A172 (cell line): Measurements from ENCODE around the gene DNAH12. TPM values are rescaled to one million over a fixed set of nuclear protein-coding genes. Genes with fewer than 3 reads are reported as not detected.

Experiments
- DNase-seq: peaks from one replicate; pipeline ENCODE4 v3.0.0-alpha.2; 2015; ENCODE audit warnings: low spot score
- total RNA-seq: library from RNA; depleted of rRNA; stranded (reverse); fragments of >200 nt; shearing (Covaris generic); gene quantifications from 2 replicates; pipeline ENCODE4 v1.2.3, GENCODE V29; 2014

The DNAH12 gene
- total RNA-seq, 1 experiment from 2014 or later = not detected

DNA sequence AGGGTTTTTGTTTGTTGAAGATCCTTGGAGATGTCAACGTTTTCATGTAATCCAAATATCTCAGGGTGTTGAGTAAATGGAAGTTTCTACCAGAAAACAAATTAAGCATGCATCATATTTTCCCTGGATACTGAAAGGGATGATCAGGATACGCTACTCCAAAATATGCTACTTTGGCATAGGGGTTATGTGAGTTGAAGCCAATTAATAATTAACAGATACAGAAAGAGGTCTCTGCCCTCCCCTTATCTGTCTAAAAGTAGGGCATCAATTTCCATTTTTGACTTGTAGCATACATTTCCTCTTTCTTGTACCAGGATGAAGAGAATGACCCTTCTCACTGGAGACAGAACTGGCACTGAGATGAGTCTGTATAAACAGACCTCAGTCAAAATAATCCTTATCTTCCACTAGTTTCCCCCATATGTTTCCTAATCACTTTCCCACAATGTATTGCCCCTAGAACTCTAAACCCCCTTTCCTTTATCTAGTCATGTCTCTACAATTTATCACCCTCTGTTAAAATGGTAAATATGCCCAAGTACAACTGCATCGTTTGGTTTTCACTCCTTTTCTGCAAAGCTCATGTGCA, 234.3 kb downstream of the DNAH12 start:
- DNase-seq = no peak

DNA sequence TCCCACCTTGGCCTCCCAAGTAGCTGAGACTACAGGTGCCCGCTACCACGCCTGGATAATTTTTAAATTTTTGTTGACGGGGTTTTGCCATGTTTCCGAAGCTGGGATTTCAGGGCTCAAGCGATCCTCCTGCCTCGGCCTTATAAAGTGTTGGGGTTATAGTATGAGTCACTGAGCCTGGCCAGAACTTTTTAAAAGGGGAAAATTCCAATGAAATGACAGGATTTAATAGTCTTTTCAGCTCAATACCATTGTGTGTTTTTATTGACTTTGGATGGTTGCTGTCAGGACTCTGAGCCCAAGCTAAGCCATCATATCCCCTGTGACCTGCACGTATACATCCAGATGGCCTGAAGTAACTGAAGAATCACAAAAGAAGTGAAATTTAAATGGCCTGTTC, 240.6 kb downstream of the DNAH12 start:
- peak; percentile 51 for DNase-seq

DNA sequence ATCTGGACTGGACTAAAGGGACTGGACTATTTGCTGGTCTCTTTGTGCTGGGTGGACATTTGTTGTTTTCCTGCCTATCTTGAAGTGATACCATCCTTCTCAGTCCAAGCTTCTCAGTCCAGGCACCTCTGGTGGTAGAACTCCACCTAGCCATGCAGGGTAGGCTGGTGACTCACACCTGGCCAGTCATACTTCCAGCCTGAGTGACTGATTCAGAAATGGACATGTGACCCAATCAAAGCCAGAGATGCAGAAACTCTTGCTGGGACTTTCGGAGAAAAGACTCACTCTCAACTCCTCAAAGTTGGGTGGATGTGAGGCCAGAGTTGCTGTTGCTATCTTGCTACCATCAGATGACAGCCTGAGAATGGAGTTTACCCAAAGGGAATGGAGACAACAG, 246.1 kb downstream of the DNAH12 start:
- peak; percentile 70 for DNase-seq

DNA sequence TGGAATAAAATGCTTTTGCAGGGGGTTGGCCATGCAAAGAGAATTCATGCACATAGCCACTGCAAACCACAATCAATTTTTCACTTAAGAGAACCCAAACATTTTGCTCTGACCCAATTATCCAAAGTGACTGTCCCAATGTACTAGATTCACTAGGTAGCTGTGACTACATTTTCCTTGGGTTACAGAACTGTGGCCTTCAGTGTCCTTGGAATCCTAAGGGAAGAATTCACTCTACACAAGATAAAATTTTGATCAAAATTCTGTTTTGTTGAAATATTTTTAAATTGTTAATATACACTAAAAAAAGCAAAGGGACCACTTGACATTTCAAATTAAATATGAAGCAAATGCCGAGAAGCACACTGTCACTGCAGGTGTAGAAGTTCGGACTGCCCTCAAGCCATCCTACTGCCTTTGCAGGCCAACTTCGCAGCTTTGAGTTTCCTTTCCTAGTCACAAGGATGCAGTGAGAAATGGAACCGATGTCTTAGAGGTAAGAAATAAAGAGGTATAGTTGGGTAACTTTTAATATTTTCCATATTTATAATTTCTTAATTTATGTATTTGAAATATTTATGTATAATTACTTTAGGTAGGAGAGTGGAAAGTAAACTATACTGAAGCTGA, 251.1 kb downstream of the DNAH12 start:
- no peak for DNase-seq

DNA sequence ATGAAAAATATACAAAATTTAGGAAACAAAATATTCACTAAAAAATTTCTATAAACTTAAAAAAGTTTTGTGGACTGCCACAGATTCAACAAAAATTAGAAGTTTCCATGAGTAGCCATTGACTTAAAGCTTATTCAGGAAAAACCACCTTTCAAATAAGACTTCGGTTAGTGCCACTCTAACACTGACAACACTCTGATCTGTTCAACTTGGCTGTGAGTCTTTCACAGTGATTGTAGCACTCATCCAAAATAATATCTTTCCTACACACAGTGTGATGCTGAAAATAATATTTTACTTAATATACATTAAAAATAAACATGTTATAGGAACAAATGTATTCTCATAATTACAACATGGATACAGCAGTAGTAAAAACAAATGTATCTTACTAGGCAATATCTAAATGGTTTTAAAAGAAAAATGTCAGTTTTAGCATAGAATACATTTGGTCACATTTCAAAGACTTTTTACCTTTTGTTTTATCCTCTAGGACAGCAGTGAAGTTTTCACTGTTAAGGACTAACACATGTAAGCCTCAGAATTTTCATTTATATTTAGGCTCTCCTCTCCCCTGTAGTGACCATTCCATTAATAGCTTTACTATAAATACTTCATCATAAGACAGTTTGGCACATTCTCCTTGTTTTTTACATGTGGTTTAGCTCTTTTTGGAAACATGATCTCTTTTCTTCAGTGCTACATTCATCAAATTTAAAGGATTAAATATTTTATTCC, 251.8 kb downstream of the DNAH12 start, which contains the start of gene ASB14:
Gene ASB14 (minus strand): TSS at position 527 of the 738 bp plus-strand sequence. CDS start 652 bp downstream, outside the sequence.
- DNase-seq = no peak

DNA sequence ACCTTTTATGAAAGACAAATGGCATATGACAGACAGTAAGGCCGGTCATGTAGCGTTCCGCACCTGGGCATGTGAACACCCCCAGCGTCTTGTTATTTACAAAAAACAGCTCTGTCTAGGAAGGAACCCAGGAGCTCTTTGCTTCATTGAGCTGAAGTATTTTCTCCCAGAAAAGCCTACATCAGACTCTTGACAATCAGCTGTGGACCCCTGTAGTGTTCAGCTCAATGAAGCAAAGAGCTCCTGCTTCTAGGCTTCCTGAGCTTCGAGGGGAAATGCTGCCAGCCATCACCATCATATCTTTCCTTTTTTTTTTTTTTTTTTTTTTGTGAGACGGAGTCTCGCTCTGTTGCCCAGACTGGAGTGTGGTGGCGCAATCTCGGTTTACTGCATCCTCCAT, 255.7 kb downstream of the DNAH12 start:
- no peak for DNase-seq

DNA sequence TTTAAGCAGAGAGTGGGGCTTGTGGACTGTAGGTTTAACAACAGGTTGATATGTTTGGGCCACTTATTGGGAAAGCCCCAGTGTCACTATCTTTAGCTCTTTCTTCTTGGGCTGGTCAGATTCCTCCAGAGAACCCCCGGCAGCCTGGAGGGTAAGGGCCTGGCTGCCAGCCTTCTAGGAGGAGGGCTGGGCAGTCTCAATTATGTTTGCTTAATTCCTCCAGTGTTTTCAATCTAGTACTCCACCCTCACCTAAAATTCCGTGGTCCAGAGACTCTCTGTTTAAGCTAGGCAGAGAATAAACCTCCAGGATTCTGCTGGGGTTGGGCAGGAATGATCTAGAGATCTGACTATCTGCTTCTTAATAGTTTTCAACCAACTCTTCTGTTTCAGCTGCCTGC, 256.9 kb downstream of the DNAH12 start:
- DNase-seq = no peak

DNA sequence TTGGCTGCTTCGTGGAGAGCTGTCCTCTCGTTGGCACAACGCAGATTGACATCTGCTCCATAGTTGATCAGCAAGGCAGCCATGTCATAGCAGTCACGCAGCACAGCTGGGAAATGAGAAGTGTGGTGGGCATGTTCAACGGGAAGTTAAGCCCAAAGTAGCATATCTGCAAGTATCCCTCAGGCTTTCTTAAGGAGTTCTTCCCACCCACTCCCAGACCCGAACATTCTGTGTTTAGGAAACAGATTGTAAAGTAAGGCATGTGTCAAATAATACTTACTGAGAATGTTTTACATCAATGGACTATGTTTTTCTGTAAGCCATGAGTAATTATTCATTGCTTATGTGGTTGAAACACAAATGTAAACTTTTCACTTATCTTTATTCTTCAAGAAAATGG, 260.8 kb downstream of the DNAH12 start:
- no peak for DNase-seq

DNA sequence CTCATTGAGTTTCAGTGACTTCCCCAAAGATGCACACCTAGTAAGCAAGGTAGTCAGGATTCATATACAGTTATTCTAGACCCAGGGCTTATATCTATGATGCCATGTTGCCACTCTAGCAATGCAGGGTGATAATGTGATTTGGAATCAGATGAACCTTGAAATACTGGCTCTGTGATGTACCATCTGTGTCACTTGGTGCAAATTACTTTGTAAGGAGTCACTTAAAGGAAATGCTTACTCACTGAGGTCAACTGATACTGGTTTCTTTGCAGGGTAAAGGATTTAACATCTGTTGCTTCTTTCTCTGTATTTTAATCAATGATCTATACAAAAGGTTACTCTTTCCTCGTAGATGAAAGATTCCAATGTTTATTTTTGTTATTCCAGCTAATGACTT, 262.4 kb downstream of the DNAH12 start:
- peak; percentile 43 for DNase-seq

DNA sequence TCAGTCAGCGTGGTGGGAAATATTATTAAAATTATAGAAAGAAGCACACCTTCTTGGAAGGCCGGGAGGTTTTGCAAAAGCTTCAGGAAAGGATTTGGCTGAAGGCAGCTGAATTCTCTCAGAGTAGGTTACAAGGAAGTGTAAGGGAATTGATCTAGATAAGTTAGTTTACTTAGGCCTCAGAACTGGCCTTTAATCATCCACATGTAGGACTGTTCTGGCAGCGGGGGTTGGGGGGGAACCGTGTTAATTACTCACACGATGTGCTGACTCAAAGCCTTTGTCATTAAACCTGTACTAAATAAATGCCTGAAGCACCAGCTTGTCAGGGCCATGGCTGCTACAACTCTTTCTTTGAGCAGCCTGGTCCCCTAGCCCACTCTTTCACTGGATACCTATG, 264.5 kb downstream of the DNAH12 start:
- no peak for DNase-seq

DNA sequence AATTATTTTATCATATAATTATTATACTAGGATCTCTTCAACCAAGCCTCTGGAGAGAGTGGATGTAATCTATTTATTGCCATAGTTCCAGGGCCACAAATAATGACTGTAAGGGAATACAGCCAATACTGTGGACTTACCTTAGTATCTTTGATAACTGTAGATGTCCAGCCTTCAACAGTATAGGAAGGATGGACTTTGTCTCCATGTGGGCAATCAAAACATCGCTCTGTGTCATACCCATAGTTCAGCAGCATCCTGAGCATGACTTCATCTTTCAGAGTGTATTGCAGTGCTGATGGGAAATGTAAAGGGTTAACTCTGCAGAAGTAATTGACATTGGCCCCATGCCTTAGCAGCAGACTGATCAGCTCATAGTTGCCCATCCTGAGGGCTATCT, 265.9 kb downstream of the DNAH12 start:
- DNase-seq = no peak

DNA sequence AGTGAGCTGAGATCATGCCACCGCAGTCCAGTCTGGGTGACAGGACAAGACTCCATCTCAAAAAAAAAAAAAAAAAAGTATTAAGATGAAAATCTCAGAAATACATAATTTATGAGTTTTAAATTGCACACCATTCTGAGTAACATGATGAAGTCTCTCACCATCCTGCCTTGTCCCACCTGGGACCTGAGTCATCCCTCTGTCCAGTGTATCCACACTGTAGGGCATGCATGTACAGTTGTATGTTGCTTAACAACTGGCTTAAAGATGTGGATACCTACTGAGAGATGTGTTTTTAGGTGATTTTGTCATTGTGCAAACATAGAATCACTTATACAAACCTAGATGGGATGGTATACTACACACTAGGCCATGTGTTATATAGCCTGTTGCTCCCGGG, 268.8 kb downstream of the DNAH12 start:
- no peak for DNase-seq

DNA sequence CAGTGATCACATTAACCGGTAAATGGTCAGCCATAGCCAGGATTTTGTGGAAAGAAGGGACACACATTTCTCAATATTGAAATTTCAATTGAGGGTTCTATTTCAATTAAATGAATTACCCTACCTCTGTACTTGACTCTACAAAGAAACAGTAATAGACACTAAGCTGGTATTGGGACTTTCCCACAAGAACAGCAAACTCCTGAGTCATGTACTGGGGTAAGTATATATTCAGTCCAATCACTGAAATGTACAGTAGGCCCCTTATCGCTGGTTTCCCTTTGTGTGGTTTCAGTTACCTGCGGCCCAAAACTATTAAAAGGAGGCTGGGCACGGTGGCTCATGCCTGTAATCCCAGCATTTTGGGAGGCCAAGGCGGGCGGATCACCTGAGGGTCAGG, 269.3 kb downstream of the DNAH12 start:
- DNase-seq = peak; percentile 6

DNA sequence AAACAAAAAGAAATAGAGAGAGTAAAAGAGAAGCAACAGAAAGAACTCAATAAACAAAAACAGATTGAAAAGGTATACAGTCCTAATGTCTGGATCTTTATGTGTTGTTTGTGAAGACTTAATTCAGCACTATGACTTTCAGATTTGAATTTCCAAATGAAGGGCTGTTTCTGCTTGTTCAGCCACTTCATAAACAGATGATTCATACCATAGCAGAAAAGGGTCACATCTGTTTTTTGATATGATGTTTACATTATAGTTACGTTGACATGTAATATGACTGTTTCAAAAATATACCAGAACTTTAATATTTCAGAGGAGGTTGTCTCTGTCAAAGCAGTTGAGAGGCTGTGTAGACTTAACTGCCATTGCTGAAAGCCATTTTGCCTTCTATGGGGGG, 275.7 kb downstream of the DNAH12 start:
- no peak for DNase-seq

DNA sequence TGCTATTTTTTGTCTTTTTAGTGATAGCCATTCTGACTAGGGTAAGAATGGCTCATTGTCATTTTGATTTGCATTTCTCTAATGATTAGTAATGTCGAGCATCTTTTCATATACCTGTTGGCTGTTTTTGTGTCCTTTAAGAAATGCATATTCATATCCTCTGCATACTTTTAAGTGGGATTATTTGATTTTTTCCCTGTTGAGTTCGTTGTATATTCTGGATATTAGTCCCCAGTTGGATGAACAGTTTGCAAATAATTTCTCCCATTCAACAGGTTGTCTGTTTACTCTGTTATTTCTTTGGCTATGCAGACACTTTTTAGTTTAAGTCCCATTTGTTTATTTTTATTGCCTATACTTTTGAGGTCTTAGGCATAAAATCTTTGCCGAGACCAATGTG, 282.2 kb downstream of the DNAH12 start:
- no peak for DNase-seq

DNA sequence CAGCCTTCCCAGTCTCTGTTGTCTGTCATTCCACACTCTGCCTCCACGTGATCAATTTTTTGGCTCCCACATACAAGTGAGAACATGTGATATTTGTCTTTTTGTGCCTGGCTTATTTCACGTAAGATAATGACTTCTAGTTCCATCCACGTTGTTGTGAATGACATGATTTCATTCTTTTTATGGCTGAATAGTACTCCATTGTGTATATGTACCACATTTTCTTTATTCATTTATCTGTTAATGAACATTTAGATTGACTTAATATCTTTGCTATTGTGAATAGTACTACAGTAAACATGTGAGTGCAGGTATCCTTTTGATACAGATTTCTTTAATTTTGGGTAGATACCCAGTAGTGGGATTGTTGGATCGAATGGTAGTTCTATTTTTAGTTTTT, 283.0 kb downstream of the DNAH12 start:
- DNase-seq = no peak

DNA sequence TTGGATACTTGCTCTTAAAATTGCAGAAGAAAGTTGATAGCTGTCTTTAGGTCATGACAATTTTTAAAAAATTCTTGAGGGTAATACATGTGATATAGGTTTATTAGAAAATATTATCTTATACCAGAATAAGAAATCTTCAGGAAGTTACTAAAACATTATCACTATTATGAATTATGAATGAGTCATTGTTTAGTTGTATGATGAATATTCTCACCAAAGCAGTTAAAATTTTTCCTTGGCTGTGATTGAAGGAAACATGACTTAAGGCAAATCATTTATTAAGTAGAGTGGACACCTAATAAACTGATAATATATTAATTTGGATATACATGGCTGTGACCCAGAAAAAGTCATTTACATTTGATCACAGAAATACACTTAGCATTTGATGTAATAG, 286.5 kb downstream of the DNAH12 start:
- DNase-seq = no peak

DNA sequence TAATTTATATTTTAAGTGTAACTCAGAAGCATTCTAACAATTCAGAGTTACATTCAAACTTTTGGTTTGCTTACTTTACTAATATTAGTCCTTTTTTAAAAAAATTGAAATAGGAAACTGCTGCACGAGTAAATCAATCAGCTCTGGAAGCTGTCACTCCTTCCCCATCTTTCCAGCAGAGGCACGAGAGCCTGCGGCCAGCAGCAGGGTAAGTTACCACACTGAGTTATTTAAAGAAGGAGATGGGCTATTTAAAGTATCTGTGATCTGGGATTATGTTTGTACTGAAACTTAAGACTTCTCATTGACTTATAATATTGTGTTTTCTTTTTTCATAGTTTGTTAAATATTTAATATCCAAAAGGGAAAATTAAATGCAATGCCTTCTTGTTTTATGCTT, 287.3 kb downstream of the DNAH12 start:
- DNase-seq = no peak

DNA sequence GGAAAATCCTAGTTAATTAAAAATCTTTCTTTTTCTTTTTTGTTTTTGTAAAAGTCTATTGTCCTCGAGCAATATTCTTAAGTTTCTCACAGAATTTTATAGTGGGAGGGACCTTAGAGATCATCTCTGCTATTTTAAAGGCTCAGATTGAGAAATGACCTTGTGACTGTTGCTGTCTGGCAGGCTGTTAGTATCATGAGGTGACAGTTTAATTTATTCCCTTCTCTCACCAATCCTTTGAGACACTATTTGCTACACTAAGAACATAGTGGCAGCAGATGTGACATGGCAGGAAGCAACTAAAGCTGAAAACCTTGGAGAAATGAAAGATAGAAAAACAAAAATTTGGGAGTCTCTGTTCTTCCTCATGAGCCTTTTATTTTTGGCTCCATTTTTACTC, 291.7 kb downstream of the DNAH12 start:
- no peak for DNase-seq

DNA sequence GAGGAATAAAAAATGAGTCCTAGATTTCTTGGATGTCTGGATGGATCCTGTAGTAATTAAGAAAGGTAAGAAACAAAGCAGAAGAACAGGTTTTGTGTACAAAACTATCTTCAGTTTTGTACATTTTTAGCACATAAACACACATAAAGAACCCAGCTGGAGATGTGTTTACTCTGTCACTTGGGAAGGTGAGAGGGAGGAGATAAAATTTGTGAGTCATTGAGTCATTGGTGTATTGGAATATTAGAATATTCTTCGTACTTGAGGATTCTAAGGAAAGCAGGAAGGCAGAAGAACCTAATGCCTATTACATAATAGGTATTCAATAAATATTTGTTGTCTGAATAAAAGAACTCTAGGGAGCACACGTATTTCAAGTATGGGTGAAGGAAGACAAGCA, 299.2 kb downstream of the DNAH12 start:
- DNase-seq = no peak
